Upper lobe of left lung (tissue), 6 donors: ENCODE measurements around the gene PHF5A. TPM values are rescaled to one million over a fixed set of nuclear protein-coding genes. Genes with fewer than 3 reads are reported as not detected.

ENCODE experiments used
- ATAC-seq, 2 donors: fragments of 200-7000 bp; cut with Tn5 transposase; one replicate each; pipeline ENCODE4 v1.9.1; 2022; ENCODE audit warnings: mild to moderate bottlenecking in 2 of 2, moderate library complexity in 2 of 2; ENCODE audit not compliant: low FRiP score in 2 of 2
- DNase-seq, 2 donors: peaks; one replicate each; pipeline ENCODE4 v3.0.0-alpha.2; 2019 to 2020
- H3K27ac ChIP-seq, 4 donors: fragments of 200-600 bp; sonication (generic); one replicate each; pipeline ENCODE4 v1.5.1; 2016 to 2019
- H3K27me3 ChIP-seq, 4 donors: fragments of 200-600 bp; sonication (generic); one replicate each; pipeline ENCODE4 v1.5.1; 2017 to 2019
- H3K36me3 ChIP-seq, 4 donors: fragments of 200-600 bp; sonication (generic); one replicate each; pipeline ENCODE4 v1.5.1; 2016 to 2019
- H3K4me1 ChIP-seq, 4 donors: fragments of 200-600 bp; sonication (generic); one replicate each; pipeline ENCODE4 v1.5.1; 2018 to 2019
- H3K4me3 ChIP-seq, 4 donors: fragments of 200-600 bp; sonication (generic); one replicate each; pipeline ENCODE4 v1.5.1; 2017 to 2019; ENCODE audit warnings: mild to moderate bottlenecking in 2 of 4, moderate library complexity in 1 of 4
- H3K9me3 ChIP-seq, 4 donors: fragments of 200-600 bp; sonication (generic); one replicate each; pipeline ENCODE4 v1.5.1; 2018 to 2019
- EP300 ChIP-seq, 4 donors: sonication (generic); formaldehyde crosslinking; IDR thresholded peaks; one replicate each; pipeline ENCODE4 v1.5.1; 2017; ENCODE audit warnings: antibody characterized with exemption in 4 of 4, control low read depth in 2 of 4
- POLR2A ChIP-seq, 4 donors: fragments of 450-650 bp; IDR thresholded peaks; one replicate each; pipeline ENCODE4 v1.5.1; 2016 to 2017; ENCODE audit warnings: antibody characterized with exemption in 4 of 4, mild to moderate bottlenecking in 2 of 4
- POLR2AphosphoS5 ChIP-seq, 2 donors: sonication (generic); formaldehyde crosslinking; IDR thresholded peaks; one replicate each; pipeline ENCODE4 v1.5.1; 2017; ENCODE audit warnings: antibody characterized with exemption in 2 of 2
- WGBS, 2 donors: methylation state at CpG; one replicate each; pipeline ENCODE4 v1.1.5; 2017 to 2018; 5-methylcytosine and 5-hydroxymethylcytosine counted together
- total RNA-seq, 6 donors: library from RNA; depleted of rRNA in 4 of 6; stranded (reverse); fragments of >200 nt in 4 of 6; gene quantifications; one replicate each; pipeline versions ENCODE4 v1.1.0 to v1.2.1, GENCODE V29; 2016 to 2021
- TF ChIP-seq, protein P1 (sequence below), 6 experiments: fragments of 450-650 bp in 4 of 6; fragments of 200-600 bp in 2 of 6; sonication (generic) in 2 of 6; IDR thresholded peaks; one replicate each; pipeline ENCODE4 v1.5.1; 2016 to 2019; ENCODE audit warnings: antibody characterized with exemption in 6 of 6
- donor health status: DM: no; HTN: no; CAD: no; lungs with moderate emphysema.
- donor health status: DM: no; HTN: yes; CAD: no; lungs with severe emphysema.

The PHF5A gene
- total RNA-seq, 6 donors from 2014 or later = 9.4 to 49.3 (median 31.2) TPM

DNA sequence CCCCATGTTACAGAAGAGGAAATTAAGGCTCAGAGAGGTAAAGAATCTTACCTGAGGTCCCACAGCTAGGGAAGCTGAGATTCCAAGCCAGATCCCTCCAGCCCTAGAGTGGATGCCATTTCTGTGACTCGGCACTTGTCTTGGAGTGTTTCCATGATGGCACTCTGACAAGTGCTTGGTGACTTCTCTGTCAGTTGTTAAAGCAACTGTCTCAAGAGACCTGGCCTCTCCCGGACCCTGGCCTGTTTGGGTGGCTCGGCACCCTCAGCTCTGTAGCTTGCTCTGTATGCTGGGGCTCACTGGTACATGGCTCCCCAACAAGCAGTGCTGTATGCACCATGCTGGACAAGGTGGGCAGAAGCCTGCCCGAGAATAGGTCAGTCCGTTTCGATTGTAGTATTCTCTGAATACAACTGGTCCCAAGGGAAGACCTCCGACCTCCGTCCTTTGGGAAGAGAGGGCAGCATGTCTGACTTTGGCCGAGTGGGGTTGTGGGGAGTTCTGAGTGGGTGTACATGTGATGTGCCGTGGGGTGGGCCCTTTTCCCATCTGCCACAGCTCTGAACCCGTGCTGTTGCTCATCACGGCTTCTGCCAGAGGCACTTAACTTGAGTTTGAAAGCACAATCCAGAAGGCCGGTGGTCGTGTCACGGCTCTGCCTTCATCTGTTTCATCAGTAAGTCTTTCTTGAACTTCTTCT, 12.8 kb upstream of the PHF5A start:
- ATAC-seq (peak in 1 of 2 donors; percentile 23), DNase-seq (peak in 1 of 2 donors; percentile 48)
- 71 to 84% methylated on average over 14 to 15 of the region's 15 CpGs for WGBS, 2 donors
- TF ChIP-seq POLR2AphosphoS5 (IDR thresholded peaks at IDR 0.05) (no peak), EP300 (IDR thresholded peaks at IDR 0.05) (peak in 1 of 4 donors; percentile 57)
- Histone ChIP-seq H3K27ac (peak overlapping the region in 3 of 4 donors; percentile 24 to 60 (median 58)), H3K36me3 (peaks cover 0 to 5% (median 0%) of the 10 kb centered on the region in 4 donors), H3K27me3 (no peaks in the 10 kb centered on the region), H3K4me3 (no peak overlapping the region), H3K4me1 (peaks cover 18 to 49% (median 39%) of the 10 kb centered on the region in 4 donors), H3K9me3 (no peaks in the 10 kb centered on the region)

DNA sequence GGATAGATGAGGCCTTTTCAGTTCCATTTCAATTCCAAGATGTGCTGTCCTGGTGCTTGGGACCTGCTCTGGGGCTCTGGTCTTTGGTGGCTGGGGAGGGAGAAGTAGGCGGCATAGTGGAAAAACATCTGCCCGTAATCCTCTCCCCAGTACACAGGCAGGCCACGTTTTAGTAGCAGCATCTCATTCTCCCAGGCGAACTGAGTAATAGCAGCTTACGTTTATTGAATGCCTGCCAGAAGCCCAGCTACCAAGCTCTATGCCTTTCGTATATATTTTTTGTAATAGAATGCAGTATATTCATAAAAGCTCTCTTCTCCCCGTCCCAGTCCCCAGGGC, 11.9 kb upstream of the PHF5A start:
- Histone ChIP-seq H3K9me3 (no peaks in the 10 kb centered on the region), H3K27me3 (no peaks in the 10 kb centered on the region), H3K36me3 (peaks cover 0 to 5% (median 0%) of the 10 kb centered on the region in 4 donors), H3K4me3 (no peak overlapping the region), H3K27ac (peak overlapping the region; percentile 36 to 60 (median 52)), H3K4me1 (peaks cover 18 to 49% (median 39%) of the 10 kb centered on the region in 4 donors)
- TF ChIP-seq EP300 (IDR thresholded peaks at IDR 0.05) (no peak), POLR2AphosphoS5 (IDR thresholded peaks at IDR 0.05) (no peak), POLR2A (IDR thresholded peaks at IDR 0.05) (no peak)
- TF ChIP-seq, protein P1, sequence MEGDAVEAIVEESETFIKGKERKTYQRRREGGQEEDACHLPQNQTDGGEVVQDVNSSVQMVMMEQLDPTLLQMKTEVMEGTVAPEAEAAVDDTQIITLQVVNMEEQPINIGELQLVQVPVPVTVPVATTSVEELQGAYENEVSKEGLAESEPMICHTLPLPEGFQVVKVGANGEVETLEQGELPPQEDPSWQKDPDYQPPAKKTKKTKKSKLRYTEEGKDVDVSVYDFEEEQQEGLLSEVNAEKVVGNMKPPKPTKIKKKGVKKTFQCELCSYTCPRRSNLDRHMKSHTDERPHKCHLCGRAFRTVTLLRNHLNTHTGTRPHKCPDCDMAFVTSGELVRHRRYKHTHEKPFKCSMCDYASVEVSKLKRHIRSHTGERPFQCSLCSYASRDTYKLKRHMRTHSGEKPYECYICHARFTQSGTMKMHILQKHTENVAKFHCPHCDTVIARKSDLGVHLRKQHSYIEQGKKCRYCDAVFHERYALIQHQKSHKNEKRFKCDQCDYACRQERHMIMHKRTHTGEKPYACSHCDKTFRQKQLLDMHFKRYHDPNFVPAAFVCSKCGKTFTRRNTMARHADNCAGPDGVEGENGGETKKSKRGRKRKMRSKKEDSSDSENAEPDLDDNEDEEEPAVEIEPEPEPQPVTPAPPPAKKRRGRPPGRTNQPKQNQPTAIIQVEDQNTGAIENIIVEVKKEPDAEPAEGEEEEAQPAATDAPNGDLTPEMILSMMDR (IDR thresholded peaks at IDR 0.05) = no peak
- no peak for ATAC-seq
- WGBS, 2 donors = 71 to 79% methylated on average over 6 to 7 of the region's 7 CpGs
- no peak for DNase-seq

DNA sequence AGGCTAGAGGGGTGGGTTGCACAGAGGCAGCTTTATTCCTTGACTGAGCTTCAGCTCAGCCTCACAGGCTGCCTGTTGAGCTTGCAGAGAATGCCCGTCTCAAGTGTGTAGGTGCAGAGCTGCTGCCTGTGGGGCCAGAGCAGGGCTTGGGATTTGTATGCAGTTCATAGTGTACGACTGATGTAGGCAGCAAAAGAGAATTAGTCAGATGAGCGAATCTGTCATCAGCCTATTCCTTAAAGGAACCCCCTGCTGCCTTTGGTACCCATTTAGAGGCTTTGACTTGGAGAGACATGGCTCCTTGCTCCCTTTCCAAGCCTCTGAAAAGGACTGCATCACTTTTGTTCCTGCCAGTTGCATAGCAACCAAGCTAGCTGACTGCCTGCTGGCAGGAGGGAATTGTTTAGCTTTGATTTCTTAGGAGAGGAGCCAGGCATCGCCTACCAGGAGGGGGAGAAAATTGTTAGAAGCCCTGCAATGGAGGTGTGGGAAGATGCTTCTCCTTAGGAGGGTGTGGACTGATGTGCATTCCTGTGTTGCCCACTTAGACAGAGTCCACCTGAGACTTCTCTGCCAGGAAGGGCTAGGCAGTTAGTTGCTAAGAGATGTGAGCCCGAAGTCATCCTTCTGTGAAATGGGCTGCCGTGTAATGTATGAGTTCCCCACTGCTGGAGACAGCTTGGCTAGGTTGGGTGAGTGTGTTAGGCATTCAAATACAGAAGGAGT, 11.3 kb upstream of the PHF5A start:
- Histone ChIP-seq H3K36me3 (peaks cover 0 to 5% (median 0%) of the 10 kb centered on the region in 4 donors), H3K4me1 (peaks cover 18 to 46% (median 35%) of the 10 kb centered on the region in 4 donors), H3K4me3 (no peak overlapping the region), H3K9me3 (no peaks in the 10 kb centered on the region), H3K27ac (peak overlapping the region; percentile 36 to 60 (median 52)), H3K27me3 (no peaks in the 10 kb centered on the region)
- WGBS, 2 donors = 84 to 90% methylated on average over 5 to 6 of the region's 6 CpGs
- TF ChIP-seq EP300 (IDR thresholded peaks at IDR 0.05) (no peak), POLR2AphosphoS5 (IDR thresholded peaks at IDR 0.05) (no peak), POLR2A (IDR thresholded peaks at IDR 0.05) (no peak)
- TF ChIP-seq, protein P1 (IDR thresholded peaks at IDR 0.05) = no peak
- ATAC-seq (no peak), DNase-seq (no peak)

DNA sequence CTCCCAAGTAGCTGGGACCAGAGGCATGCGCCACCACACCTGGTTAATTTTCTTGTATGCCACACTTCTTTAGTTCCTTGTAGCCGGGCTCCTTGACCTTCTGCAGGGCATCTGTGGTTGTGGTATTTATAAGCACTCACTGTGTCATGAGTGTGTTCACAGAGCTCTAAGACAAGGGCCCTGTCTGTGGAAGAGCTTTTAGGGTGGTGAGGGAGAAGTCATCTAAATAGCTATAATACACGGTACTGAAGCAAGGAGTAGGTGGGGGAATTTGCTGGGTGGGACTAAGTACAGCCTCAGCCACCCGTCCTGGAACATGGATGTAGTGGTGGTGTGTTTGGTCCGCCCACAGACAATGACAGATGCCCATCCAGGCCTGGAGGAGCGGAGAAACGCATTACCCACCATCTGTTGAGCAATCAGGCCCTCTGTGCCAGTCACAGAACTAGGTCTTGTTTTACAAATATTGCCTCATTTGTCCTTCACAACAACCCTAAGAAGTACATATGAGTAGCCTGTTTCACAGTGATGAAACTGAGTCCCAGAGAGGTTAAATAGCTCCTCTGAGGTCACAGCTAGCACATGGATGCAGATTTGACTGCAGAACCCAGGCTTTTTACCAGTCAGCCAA, 10.5 kb upstream of the PHF5A start:
- peak; percentile 49 to 69 for ATAC-seq
- H3K27me3 ChIP-seq = no peaks in the 10 kb centered on the region
- peak overlapping the region; percentile 40 to 60 (median 53) for H3K27ac ChIP-seq
- peaks cover 18 to 46% (median 35%) of the 10 kb centered on the region in 4 donors for H3K4me1 ChIP-seq
- WGBS, 2 donors = 43 to 55% methylated on average over 7 of the region's 7 CpGs
- TF ChIP-seq, protein P1 (IDR thresholded peaks at IDR 0.05) = no peak
- TF ChIP-seq POLR2AphosphoS5 (IDR thresholded peaks at IDR 0.05) (peak in 1 of 2 donors; percentile 15), EP300 (IDR thresholded peaks at IDR 0.05) (peak in 1 of 4 donors; percentile 54), POLR2A (IDR thresholded peaks at IDR 0.05) (no peak)
- no peaks in the 10 kb centered on the region for H3K9me3 ChIP-seq
- peaks cover 0 to 5% (median 0%) of the 10 kb centered on the region in 4 donors for H3K36me3 ChIP-seq
- DNase-seq = peak in 1 of 2 donors; percentile 62
- H3K4me3 ChIP-seq = no peak overlapping the region

DNA sequence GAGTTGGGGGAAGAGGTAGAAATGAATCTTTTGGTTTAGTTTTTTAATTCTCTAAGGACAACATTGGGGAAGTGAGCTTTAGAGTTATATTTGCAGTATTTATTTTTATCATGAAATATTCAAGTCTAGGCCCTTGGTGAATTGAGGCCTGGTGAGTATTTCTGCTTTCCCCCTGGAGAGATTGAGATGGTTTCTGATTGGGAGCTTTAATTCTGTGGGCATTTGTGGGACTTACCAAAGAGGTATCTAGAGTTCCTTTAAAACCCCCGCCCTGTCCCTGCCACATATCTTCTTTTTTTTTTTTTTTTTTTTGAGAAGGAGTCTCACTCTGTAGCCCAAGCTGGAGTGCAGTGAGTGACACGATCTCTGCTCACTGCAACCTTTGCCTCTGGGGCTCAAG, 10.0 kb upstream of the PHF5A start:
- DNase-seq = no peak
- H3K27me3 ChIP-seq = no peaks in the 10 kb centered on the region
- H3K27ac ChIP-seq = peak overlapping the region; percentile 40 to 60 (median 53)
- H3K36me3 ChIP-seq = peaks cover 0 to 5% (median 0%) of the 10 kb centered on the region in 4 donors
- no peak overlapping the region for H3K4me3 ChIP-seq
- TF ChIP-seq, protein P1 (IDR thresholded peaks at IDR 0.05) = no peak
- no peak for TF ChIP-seq POLR2A (IDR thresholded peaks at IDR 0.05)
- TF ChIP-seq POLR2AphosphoS5 (IDR thresholded peaks at IDR 0.05) = no peak
- 81 to 85% methylated on average over 2 of the region's 2 CpGs for WGBS, 2 donors
- peaks cover 18 to 46% (median 35%) of the 10 kb centered on the region in 4 donors for H3K4me1 ChIP-seq
- no peaks in the 10 kb centered on the region for H3K9me3 ChIP-seq
- no peak for ATAC-seq
